Stimulated activated CD4-positive, alpha-beta T cell treated with anti-CD3 and anti-CD28 coated beads, Interleukin-4, amount 100 ng/mL, for 24 hours (primary cell): ENCODE measurements around the gene TK2.
"Not testable (repeated sequence)": the region's sequence is repeated elsewhere in the genome, so short reads cannot be mapped to it uniquely, and the experiment has no call there.

Experiments used
- DNase-seq: peaks from one replicate; pipeline ENCODE4 v3.0.0-alpha.2; 2020

The TK2 gene

GRCh38 chr16:66572356-66572755 is 22.4 kb upstream of the TK2 start:
- no peak for DNase-seq

- no peak for DNase-seq
These were observed 20.0 kb upstream of the TK2 start for GRCh38 chr16:66569827-66570405.

- no peak for DNase-seq
These were observed 19.2 kb upstream of the TK2 start for GRCh38 chr16:66569131-66569530.

GRCh38 chr16:66568355-66568754 is 18.4 kb upstream of the TK2 start:
- DNase-seq = no peak

GRCh38 chr16:66567270-66567669 is 17.3 kb upstream of the TK2 start:
- not testable (repeated sequence) for DNase-seq

- no peak for DNase-seq
These were observed 16.4 kb upstream of the TK2 start, which contains the start of gene CMTM1 for GRCh38 chr16:66566051-66566901. Gene CMTM1, plus strand, starts transcription at chr16:66566439. Its CDS starts 75 bp downstream, at chr16:66566514.

GRCh38 chr16:66563574-66564334 is 13.8 kb upstream of the TK2 start:
- DNase-seq = no peak

- DNase-seq = no peak
These were observed 13.1 kb upstream of the TK2 start for GRCh38 chr16:66562986-66563385.

GRCh38 chr16:66562409-66562808 is 12.5 kb upstream of the TK2 start:
- no peak for DNase-seq

- no peak for DNase-seq
These were observed 11.6 kb upstream of the TK2 start for GRCh38 chr16:66561381-66562080.

- DNase-seq = no peak
These were observed 10.2 kb upstream of the TK2 start for GRCh38 chr16:66560107-66560506.

- no peak for DNase-seq
These were observed 4.6 kb upstream of the TK2 start for GRCh38 chr16:66554495-66554894.

- DNase-seq = no peak
These were observed 4.1 kb upstream of the TK2 start for GRCh38 chr16:66554021-66554420.

- DNase-seq = no peak
These were observed 3.3 kb upstream of the TK2 start for GRCh38 chr16:66553223-66553622.

GRCh38 chr16:66552286-66553177 is 2.6 kb upstream of the TK2 start, which contains the start of gene CKLF:
Gene CKLF, plus strand, starts transcription at chr16:66552576. Its CDS starts 140 bp downstream, at chr16:66552716.
- DNase-seq = peak; percentile 89

GRCh38 chr16:66551788-66552285 is 1.9 kb upstream of the TK2 start:
- no peak for DNase-seq

GRCh38 chr16:66551348-66551759 is 1.4 kb upstream of the TK2 start:
- peak; percentile 60 for DNase-seq

GRCh38 chr16:66548868-66549267 is 1.1 kb downstream of the TK2 start:
- DNase-seq = no peak

- no peak for DNase-seq
These were observed 1.9 kb downstream of the TK2 start for GRCh38 chr16:66548068-66548467.

- DNase-seq = no peak
These were observed 2.6 kb downstream of the TK2 start for GRCh38 chr16:66547101-66547989.
